Measurements from ENCODE around the gene HACE1. TPM values are rescaled to one million over a fixed set of nuclear protein-coding genes. Genes with fewer than 3 reads are reported as not detected.

Gene HACE1
- total RNA-seq, 2 experiments from 2014 or later, result 12.1 to 15.7 TPM

DNA sequence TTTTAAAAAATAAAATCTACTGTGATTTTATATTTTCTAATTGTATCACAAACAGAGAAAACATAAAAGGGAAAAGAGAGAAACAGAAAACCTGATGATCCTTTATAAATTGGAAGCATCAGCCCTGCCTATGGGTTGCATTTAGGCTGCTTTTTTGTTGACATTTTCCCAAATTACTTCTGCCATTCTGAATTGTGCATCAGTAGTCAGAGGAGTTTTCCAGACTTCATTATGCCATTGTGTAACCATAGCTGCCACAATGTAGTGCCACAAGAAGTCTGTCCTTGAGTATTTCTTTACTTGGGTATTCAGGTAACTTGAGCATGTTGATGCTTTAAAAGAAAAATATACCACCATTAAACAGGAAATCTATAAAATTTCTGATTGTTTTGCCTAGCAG lies 130.3 kb downstream of the HACE1 start:
- no peaks in the 10 kb centered on the region for H3K27me3 Mint-ChIP-seq
- no peaks in the 10 kb centered on the region for H3K4me1 Mint-ChIP-seq
- POLR2A ChIA-PET, result no interaction called here
- intact Hi-C loops (cut with DNase I, micrococcal nuclease), result no loop called here
- H3K4me3 Mint-ChIP-seq, result no peak overlapping the region
- H3K36me3 Mint-ChIP-seq (ENCODE audit: low read depth), result peaks cover 3% of the 10 kb centered on the region
- H3K27ac Mint-ChIP-seq, result no peak overlapping the region
- H3K9me3 Mint-ChIP-seq (ENCODE audit: low read depth), result no peaks in the 10 kb centered on the region
- CTCF ChIA-PET, result interaction anchor here (0.6 kb wide), 1 partner anchor 88 kb away, joined by 8 read pairs; no protein-coding TSS in a partner anchor
- DNase-seq (no peak), ATAC-seq (no peak)

DNA sequence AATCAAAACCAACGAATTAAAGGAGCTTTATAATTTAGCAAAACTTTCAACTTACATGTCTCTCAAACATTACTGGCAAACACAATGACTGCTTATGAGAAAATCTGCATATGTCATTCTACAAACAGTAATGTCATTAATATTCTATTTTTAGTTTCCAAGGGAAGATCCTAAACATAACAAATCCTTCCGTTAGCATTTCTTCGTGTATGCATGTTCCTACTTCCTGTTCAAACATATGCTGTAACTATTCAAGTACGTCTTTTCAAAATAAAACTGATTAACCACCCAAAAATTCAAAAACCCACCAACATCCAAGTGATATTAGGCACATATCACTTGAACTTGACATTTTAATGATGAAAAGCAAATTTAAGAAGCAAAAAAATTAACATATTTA lies 131.3 kb downstream of the HACE1 start:
- no peaks in the 10 kb centered on the region for H3K27me3 Mint-ChIP-seq
- no peak overlapping the region for H3K4me3 Mint-ChIP-seq
- no peak for DNase-seq
- no peak overlapping the region for H3K27ac Mint-ChIP-seq
- ChIA-PET CTCF (no interaction called here), POLR2A (no interaction called here)
- no peak for ATAC-seq
- intact Hi-C loops (cut with DNase I, micrococcal nuclease), result no loop called here
- no peaks in the 10 kb centered on the region for H3K9me3 Mint-ChIP-seq (ENCODE audit: low read depth)
- H3K36me3 Mint-ChIP-seq (ENCODE audit: low read depth), result peaks cover 3% of the 10 kb centered on the region
- H3K4me1 Mint-ChIP-seq, result no peaks in the 10 kb centered on the region

DNA sequence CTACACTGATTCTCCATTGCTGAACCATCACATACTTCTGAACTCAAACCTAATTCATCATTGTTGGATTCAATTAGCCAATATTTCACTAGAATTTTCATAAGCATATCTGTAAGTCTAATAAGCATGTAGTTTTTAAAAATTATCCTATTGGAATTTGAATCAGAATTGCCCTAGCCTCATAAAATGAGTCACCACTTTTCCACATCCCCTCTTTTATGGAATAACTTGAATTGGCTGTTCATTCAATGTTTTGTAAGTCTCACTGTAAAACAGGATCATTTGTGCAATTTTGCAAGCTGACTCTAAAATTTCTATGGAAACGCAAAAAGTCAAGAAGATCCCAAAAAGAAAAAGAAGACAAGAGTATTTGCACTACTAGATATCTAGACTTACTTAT lies 141.0 kb downstream of the HACE1 start:
- Mint-ChIP-seq H3K9me3 (ENCODE audit: low read depth) (no peaks in the 10 kb centered on the region), H3K4me3 (no peak overlapping the region), H3K27me3 (no peaks in the 10 kb centered on the region), H3K27ac (no peak overlapping the region), H3K4me1 (no peaks in the 10 kb centered on the region), H3K36me3 (ENCODE audit: low read depth) (no peaks in the 10 kb centered on the region)
- ChIA-PET POLR2A (no interaction called here), CTCF (no interaction called here)
- DNase-seq (no peak), ATAC-seq (no peak)
- intact Hi-C loops (cut with DNase I, micrococcal nuclease), result no loop called here

DNA sequence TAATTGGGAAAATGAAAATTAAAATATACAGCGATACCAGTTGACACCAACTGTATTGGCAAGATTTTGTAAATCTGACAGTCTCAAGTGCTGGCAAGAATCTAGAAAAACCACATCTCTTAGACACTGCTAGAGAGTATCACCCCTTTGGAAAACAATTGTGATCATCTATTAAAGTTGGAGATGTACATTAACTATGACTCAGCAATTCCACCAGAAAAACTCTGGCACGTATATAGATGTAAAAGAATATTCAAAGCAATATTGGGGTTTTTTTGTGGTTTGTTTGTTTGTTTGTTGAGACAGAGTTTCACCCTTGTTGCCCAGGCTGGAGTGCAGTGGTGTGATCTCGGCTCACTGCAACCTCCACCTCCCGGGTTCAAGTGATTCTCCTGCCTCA lies 142.9 kb downstream of the HACE1 start:
- DNase-seq (no peak), ATAC-seq (no peak)
- no peaks in the 10 kb centered on the region for H3K4me1 Mint-ChIP-seq
- no peaks in the 10 kb centered on the region for H3K36me3 Mint-ChIP-seq (ENCODE audit: low read depth)
- no peak overlapping the region for H3K4me3 Mint-ChIP-seq
- intact Hi-C loops (cut with DNase I, micrococcal nuclease), result no loop called here
- POLR2A ChIA-PET, result no interaction called here
- CTCF ChIA-PET, result no interaction called here
- H3K27ac Mint-ChIP-seq, result no peak overlapping the region
- no peaks in the 10 kb centered on the region for H3K27me3 Mint-ChIP-seq
- H3K9me3 Mint-ChIP-seq (ENCODE audit: low read depth), result no peaks in the 10 kb centered on the region

DNA sequence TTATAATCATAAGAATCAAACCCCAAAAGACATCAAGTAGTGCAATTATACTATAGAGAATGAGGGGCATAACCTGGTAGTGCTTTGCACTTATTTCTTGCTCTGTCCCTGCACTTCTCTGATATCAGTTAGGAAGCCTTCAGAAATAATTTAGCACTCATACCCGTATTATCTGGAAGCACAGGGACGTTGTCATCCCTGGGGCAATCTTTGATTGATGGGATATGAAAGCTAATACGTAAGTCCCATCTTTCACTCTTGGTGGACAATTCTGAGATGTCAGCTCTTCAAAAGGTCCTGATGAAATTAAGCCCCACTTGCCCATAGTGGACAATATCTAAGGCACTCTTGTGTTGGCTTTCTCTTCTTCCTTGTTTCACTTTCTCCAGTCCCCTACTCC lies 144.9 kb downstream of the HACE1 start:
- POLR2A ChIA-PET, result no interaction called here
- no peaks in the 10 kb centered on the region for H3K27me3 Mint-ChIP-seq
- no peaks in the 10 kb centered on the region for H3K36me3 Mint-ChIP-seq (ENCODE audit: low read depth)
- CTCF ChIA-PET, result interaction anchor here (0.6 kb wide), 1 partner anchor 37 kb away, joined by 3 read pairs; no protein-coding TSS in a partner anchor
- H3K27ac Mint-ChIP-seq, result no peak overlapping the region
- intact Hi-C loops (cut with DNase I, micrococcal nuclease), result no loop called here
- H3K4me3 Mint-ChIP-seq, result no peak overlapping the region
- ATAC-seq (no peak), DNase-seq (no peak)
- no peaks in the 10 kb centered on the region for H3K9me3 Mint-ChIP-seq (ENCODE audit: low read depth)
- no peaks in the 10 kb centered on the region for H3K4me1 Mint-ChIP-seq

DNA sequence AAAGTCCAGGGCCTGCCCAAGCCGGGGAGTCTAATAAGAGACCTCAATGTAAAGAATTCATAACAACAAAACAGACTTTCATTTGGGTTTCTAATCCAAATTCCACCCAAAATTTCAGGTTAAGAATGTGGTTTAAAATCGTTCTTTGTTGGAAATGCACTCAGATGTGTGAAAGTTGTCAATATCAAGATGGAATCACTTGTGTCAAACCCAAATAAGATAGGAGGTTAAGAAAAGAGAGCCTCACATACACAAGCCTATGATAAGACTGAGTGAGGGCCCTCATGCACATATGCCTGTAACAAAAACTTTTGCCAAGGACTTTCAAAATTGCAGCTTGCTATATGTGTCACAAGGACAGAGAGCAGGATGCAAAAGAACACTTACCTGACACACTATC lies 145.7 kb downstream of the HACE1 start:
- ATAC-seq (no peak), DNase-seq (no peak)
- Mint-ChIP-seq H3K27me3 (no peaks in the 10 kb centered on the region), H3K27ac (no peak overlapping the region), H3K4me1 (no peaks in the 10 kb centered on the region), H3K36me3 (ENCODE audit: low read depth) (no peaks in the 10 kb centered on the region), H3K9me3 (ENCODE audit: low read depth) (peaks cover 5% of the 10 kb centered on the region), H3K4me3 (no peak overlapping the region)
- POLR2A ChIA-PET, result no interaction called here
- CTCF ChIA-PET, result interaction anchor here (0.6 kb wide), 1 partner anchor 38 kb away, joined by 3 read pairs; no protein-coding TSS in a partner anchor
- intact Hi-C loops (cut with DNase I, micrococcal nuclease), result no loop called here

DNA sequence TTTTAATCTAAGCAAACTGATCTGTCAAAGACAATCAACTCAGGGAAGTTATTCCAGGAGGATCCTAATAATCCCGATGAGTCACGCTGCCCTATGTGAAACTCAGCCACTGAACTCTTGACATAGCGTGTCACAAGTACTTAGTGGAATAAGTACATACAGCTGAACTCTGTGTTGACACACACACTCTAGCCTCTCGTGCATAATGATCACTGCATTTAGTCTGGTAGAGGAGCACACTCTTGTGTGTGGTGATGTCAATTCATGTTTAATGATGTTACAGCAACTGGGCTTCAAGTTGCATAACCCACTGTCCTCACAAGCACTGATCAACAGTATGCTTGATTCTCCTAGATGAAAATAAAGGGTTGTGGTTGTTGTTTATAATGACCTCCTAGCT lies 148.3 kb downstream of the HACE1 start:
- peaks cover 3% of the 10 kb centered on the region for H3K4me1 Mint-ChIP-seq
- H3K9me3 Mint-ChIP-seq (ENCODE audit: low read depth), result peaks cover 11% of the 10 kb centered on the region
- intact Hi-C loops (cut with DNase I, micrococcal nuclease), result no loop called here
- no peaks in the 10 kb centered on the region for H3K27me3 Mint-ChIP-seq
- H3K27ac Mint-ChIP-seq, result no peak overlapping the region
- POLR2A ChIA-PET, result no interaction called here
- no peak for ATAC-seq
- CTCF ChIA-PET, result interaction anchor here (1.5 kb wide), 1 partner anchor 10 kb away, joined by 3 read pairs; no protein-coding TSS in a partner anchor
- DNase-seq, result no peak
- H3K36me3 Mint-ChIP-seq (ENCODE audit: low read depth), result no peaks in the 10 kb centered on the region
- no peak overlapping the region for H3K4me3 Mint-ChIP-seq

DNA sequence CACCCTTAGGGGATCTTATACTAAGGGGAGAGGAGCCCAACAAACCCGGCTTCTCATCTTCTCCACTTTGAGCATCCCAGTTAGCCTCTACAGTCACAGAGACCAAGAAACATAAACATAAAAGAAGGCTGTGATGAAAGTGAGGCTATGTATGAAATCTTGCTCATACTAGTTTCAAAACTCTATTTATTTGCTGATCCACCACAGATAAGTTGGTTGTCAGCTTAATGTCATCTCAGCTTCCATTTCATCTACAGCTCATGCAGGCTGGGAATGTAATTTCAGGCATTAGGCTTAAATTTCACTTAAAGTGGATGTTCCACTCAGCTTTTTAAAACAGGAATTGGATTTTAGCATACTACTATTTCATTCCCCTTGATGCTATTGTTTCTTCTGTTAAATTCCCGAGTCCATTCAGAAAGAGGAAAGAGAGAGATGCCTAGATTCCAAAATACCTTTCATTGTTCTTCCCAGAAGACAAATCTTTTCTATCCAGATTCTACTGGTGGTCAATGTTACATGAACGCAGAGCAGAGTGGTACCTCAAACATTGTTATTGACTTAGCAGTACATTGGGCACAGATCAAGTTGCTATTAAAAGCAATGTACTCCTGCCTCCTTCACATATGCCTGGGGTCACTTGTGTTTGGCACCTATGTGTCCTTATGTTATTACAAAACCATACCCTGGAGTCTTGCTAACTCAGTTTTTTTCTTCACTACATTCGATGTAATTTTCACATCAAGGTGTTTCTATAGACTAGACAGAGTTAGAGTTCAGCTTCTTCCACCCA lies 149.0 kb downstream of the HACE1 start:
- intact Hi-C loops (cut with DNase I, micrococcal nuclease), result no loop called here
- Mint-ChIP-seq H3K27ac (no peak overlapping the region), H3K9me3 (ENCODE audit: low read depth) (peaks cover 12% of the 10 kb centered on the region), H3K36me3 (ENCODE audit: low read depth) (no peaks in the 10 kb centered on the region), H3K4me1 (peaks cover 9% of the 10 kb centered on the region), H3K27me3 (no peaks in the 10 kb centered on the region), H3K4me3 (no peak overlapping the region)
- POLR2A ChIA-PET, result no interaction called here
- ATAC-seq (no peak), DNase-seq (no peak)
- CTCF ChIA-PET, result interaction anchor here (1.5 kb wide), 1 partner anchor 9 kb away, joined by 3 read pairs; no protein-coding TSS in a partner anchor

DNA sequence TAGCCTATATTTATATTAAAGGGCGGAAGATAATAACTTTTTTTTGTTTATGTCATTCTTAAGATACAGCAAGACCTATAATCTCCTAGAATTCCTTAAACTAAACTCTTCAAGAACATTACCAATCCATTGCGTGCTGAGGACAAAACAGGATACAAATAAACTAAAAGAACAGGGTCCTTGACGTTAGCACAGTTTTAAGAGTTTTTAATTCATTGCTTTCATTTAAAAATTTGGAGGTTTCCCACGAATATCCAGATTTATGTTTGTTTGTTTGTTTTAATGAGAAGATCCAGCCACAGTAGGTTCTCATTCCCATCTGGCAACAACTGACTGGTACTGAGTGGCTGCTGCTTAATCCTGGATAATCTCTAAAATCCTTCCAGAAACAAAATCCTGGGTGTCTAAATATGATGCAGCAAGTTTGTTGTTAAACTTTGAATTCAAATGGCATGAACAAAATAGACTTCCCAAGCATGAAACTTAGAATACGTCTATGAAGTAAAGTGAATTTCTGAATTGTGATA lies 153.7 kb downstream of the HACE1 start:
- intact Hi-C loops (cut with DNase I, micrococcal nuclease), result no loop called here
- no peaks in the 10 kb centered on the region for H3K36me3 Mint-ChIP-seq (ENCODE audit: low read depth)
- peaks cover 12% of the 10 kb centered on the region for H3K9me3 Mint-ChIP-seq (ENCODE audit: low read depth)
- ChIA-PET CTCF (interaction anchor here (1.2 kb wide), 1 partner anchor 22 kb away, joined by 4 read pairs; no protein-coding TSS in a partner anchor), POLR2A (no interaction called here)
- no peak overlapping the region for H3K4me3 Mint-ChIP-seq
- peaks cover 38% of the 10 kb centered on the region for H3K4me1 Mint-ChIP-seq
- DNase-seq, result no peak
- ATAC-seq, result no peak
- no peaks in the 10 kb centered on the region for H3K27me3 Mint-ChIP-seq
- no peak overlapping the region for H3K27ac Mint-ChIP-seq

DNA sequence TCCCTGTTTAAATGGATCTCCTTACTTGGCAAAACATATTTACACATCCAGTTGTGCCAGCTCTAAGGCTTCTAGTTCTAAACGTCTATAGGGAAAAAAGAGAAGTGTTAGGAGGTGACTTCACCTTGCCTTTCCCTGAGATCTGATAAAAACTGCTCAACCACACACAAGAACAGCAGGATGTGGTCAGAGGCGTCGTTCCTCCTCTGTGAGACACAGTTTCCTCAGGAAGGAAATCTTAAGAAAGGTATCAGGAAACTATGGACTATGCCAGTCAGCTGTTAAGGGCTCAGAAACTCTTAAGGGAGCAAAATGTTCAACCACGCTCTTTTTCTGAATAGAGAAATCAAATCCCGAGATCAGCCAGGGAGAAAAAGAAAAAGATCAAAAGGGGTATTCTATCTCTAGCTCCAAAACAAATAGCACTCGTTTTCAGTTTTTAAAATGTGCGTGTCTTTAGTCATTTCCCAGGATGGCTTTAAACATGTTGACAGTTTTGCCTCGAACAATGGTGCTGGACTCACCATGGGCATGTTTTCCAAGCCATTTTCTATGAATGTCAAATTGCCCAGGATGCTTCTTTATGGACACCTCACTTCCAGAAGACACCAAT lies 154.5 kb downstream of the HACE1 start:
- peak overlapping the region; percentile 37 for H3K4me3 Mint-ChIP-seq
- ChIA-PET POLR2A (no interaction called here), CTCF (interaction anchor here (0.6 to 1.2 kb wide), 3 partner anchors 8 to 318 kb away, joined by 3 to 4 read pairs (median 3); no protein-coding TSS in a partner anchor)
- H3K36me3 Mint-ChIP-seq (ENCODE audit: low read depth), result no peaks in the 10 kb centered on the region
- peaks cover 38% of the 10 kb centered on the region for H3K4me1 Mint-ChIP-seq
- H3K9me3 Mint-ChIP-seq (ENCODE audit: low read depth), result peaks cover 12% of the 10 kb centered on the region
- DNase-seq (peak; percentile 56), ATAC-seq (peak; percentile 86)
- no peaks in the 10 kb centered on the region for H3K27me3 Mint-ChIP-seq
- peak overlapping the region; percentile 48 for H3K27ac Mint-ChIP-seq
- intact Hi-C loops (cut with DNase I, micrococcal nuclease), result no loop called here

DNA sequence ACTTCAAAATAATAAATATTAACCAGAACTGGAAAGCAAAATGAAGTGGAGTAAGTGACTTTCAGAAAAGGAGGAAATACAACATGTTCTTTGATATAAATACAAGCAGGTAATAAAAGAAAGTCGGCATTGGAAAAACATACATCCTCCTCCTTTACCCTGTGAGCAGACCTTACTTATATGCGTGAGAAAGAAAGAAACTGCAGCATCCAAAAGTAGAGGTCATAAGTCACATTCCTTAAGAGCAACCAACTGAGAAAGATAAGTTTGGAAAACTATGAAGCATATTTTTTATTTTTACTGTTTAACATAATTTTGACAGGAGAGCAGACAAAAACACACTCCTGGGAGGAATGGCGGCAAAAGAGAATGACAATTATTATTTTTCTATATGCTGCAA lies 155.5 kb downstream of the HACE1 start:
- H3K4me3 Mint-ChIP-seq, result no peak overlapping the region

More for the DNA sequence above, 155.5 kb downstream of the HACE1 start:
- Mint-ChIP-seq H3K9me3 (ENCODE audit: low read depth) (peaks cover 8% of the 10 kb centered on the region), H3K36me3 (ENCODE audit: low read depth) (no peaks in the 10 kb centered on the region), H3K27me3 (no peaks in the 10 kb centered on the region), H3K27ac (no peak overlapping the region), H3K4me1 (peaks cover 38% of the 10 kb centered on the region)
- DNase-seq, result no peak
- ChIA-PET CTCF (interaction anchor here (1.1 kb wide), 1 partner anchor 9 kb away, joined by 3 read pairs; no protein-coding TSS in a partner anchor), POLR2A (no interaction called here)
- ATAC-seq, result no peak
- intact Hi-C loops (cut with DNase I, micrococcal nuclease), result no loop called here
